Measurements from ENCODE around the gene STARD7.

Gene STARD7

GRCh38 chr2:96156926-96157648 lies 51.5 kb downstream of the STARD7 start (continued):
- TF ChIP-seq, protein P1, sequence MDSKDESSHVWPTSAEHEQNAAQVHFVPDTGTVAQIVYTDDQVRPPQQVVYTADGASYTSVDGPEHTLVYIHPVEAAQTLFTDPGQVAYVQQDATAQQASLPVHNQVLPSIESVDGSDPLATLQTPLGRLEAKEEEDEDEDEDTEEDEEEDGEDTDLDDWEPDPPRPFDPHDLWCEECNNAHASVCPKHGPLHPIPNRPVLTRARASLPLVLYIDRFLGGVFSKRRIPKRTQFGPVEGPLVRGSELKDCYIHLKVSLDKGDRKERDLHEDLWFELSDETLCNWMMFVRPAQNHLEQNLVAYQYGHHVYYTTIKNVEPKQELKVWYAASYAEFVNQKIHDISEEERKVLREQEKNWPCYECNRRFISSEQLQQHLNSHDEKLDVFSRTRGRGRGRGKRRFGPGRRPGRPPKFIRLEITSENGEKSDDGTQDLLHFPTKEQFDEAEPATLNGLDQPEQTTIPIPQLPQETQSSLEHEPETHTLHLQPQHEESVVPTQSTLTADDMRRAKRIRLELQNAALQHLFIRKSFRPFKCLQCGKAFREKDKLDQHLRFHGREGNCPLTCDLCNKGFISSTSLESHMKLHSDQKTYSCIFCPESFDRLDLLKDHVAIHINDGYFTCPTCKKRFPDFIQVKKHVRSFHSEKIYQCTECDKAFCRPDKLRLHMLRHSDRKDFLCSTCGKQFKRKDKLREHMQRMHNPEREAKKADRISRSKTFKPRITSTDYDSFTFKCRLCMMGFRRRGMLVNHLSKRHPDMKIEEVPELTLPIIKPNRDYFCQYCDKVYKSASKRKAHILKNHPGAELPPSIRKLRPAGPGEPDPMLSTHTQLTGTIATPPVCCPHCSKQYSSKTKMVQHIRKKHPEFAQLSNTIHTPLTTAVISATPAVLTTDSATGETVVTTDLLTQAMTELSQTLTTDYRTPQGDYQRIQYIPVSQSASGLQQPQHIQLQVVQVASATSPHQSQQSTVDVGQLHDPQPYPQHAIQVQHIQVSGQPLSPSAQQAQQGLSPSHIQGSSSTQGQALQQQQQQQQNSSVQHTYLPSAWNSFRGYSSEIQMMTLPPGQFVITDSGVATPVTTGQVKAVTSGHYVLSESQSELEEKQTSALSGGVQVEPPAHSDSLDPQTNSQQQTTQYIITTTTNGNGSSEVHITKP (tag by site-specific recombination; IDR thresholded peaks at IDR 0.05): no peak
- no peak for TF ChIP-seq ZNF549 (tag by site-specific recombination; IDR thresholded peaks at IDR 0.05)
- TF ChIP-seq MEIS1 (CRISPR knock-in tag; IDR thresholded peaks at IDR 0.05; ENCODE audit: borderline replicate concordance): no peak

GRCh38 chr2:96156011-96156820 lies 52.4 kb downstream of the STARD7 start:
- no peak for TF ChIP-seq MYNN (tag by site-specific recombination; IDR thresholded peaks at IDR 0.05; ENCODE audit: borderline replicate concordance)
- no peak for TF ChIP-seq ZNF768 (tag by site-specific recombination; IDR thresholded peaks at IDR 0.05)
- TF ChIP-seq ZNF138 (tag by site-specific recombination; IDR thresholded peaks at IDR 0.05; ENCODE audit: borderline replicate concordance): no peak
- TF ChIP-seq, protein P2, sequence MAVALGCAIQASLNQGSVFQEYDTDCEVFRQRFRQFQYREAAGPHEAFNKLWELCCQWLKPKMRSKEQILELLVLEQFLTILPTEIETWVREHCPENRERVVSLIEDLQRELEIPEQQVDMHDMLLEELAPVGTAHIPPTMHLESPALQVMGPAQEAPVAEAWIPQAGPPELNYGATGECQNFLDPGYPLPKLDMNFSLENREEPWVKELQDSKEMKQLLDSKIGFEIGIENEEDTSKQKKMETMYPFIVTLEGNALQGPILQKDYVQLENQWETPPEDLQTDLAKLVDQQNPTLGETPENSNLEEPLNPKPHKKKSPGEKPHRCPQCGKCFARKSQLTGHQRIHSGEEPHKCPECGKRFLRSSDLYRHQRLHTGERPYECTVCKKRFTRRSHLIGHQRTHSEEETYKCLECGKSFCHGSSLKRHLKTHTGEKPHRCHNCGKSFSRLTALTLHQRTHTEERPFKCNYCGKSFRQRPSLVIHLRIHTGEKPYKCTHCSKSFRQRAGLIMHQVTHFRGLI (tag by site-specific recombination; IDR thresholded peaks at IDR 0.05): no peak
- no peak for TF ChIP-seq ZBTB48 (tag by site-specific recombination; IDR thresholded peaks at IDR 0.05)
- no peak for TF ChIP-seq ZBTB7A (tag by site-specific recombination; IDR thresholded peaks at IDR 0.05; ENCODE audit: low read depth)
- ChIA-PET CTCF (interaction anchor here (3.1 kb wide), 1 partner anchor 18 kb away, joined by 15 read pairs; no protein-coding TSS in a partner anchor), POLR2A (no interaction called here)
- Histone ChIP-seq H3K4me3 (ENCODE audit: low read depth, low read length) (no peak overlapping the region), H3K9me3 (ENCODE audit: control insufficient read depth, insufficient read depth, low read depth, low read length) (no peaks in the 10 kb centered on the region), H3K36me3 (ENCODE audit: control insufficient read depth in 2 of 2, insufficient read depth in 1 of 2, low read length in 2 of 2) (no peaks in the 10 kb centered on the region), H3K27ac (ENCODE audit: extremely low read depth, low read depth, low read length) (no peak overlapping the region), H3K4me1 (ENCODE audit: control insufficient read depth, insufficient read depth, low read length) (no peaks in the 10 kb centered on the region)

DNA sequence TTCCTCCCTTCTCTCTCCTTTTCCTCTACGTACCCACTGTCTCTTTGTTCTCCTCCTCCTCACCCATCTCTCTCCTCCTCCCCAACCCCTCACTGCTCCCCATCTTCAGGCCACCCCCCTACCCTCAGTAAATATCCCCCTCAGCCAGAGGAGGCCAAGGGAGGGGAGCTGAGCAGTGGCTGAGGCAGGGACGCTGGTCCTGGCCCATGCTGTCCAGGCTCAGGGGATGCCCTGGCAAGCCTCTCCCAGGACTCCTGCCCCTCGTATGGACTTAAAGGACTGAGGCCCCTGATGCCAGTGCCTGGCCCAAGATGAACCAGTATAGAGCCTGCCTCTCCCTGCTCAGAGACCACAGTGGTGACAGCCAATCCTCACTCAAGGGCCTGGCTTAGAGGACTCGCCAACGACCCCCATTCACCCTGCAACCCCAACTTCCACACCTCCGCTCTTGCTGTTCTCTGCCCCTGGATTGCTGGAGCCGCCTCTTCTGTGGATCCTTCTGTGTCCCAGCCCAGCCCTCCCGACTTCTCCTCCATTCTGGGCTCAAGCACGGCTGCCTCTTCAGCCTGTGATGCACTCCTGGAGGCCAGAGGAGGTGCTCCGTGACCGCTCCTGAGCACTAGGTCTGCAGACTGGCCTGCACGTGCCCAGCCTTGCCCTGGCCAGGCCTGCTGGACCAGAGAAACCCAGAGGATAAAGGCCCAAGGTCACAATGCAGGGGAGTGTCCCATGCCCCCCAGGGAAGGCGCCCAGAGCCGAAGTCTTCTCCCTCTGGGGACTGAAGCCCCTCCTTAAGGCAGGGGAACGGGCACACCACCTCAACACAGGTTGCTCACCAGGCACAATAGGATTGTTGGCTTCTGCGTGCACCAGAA lies 53.9 kb downstream of the STARD7 start:
- CTCF ChIA-PET: interaction anchor here (0.6 to 3.1 kb wide), 3 partner anchors 20 to 21 kb away, joined by 4 to 15 read pairs (median 5); no protein-coding TSS in a partner anchor
- Histone ChIP-seq H3K27ac (ENCODE audit: extremely low read depth, low read depth, low read length) (no peak overlapping the region), H3K36me3 (ENCODE audit: control insufficient read depth in 2 of 2, insufficient read depth in 1 of 2, low read length in 2 of 2) (no peaks in the 10 kb centered on the region), H3K9me3 (ENCODE audit: control insufficient read depth, insufficient read depth, low read depth, low read length) (no peaks in the 10 kb centered on the region), H3K4me3 (ENCODE audit: low read depth, low read length) (no peak overlapping the region), H3K4me1 (ENCODE audit: control insufficient read depth, insufficient read depth, low read length) (no peaks in the 10 kb centered on the region)
- POLR2A ChIA-PET: no interaction called here
- no peak for TF ChIP-seq ZNF341 (tag by site-specific recombination; IDR thresholded peaks at IDR 0.05; ENCODE audit: low read depth)
- TF ChIP-seq ZNF610 (tag by site-specific recombination; IDR thresholded peaks at IDR 0.05; ENCODE audit: borderline replicate concordance): no peak

Data from HEK293 (cell line).